Natural killer cell (primary cell): ENCODE data around the gene MIEN1. TPM values are rescaled to one million over a fixed set of nuclear protein-coding genes. Genes with fewer than 3 reads are reported as not detected.

Experiments used
- ATAC-seq, 3 donors: fragments of 150-1000 bp in 2 of 3; fragments of 200-7000 bp in 1 of 3; cut with Tn5 transposase; 1 replicate in 1 of 3; 2 replicates in 2 of 3; pipeline ENCODE4 v1.10.0; 2021; ENCODE audit warnings: mild to moderate bottlenecking in 2 of 3, moderate library complexity in 2 of 3
- DNase-seq, 2 donors: peaks; one replicate each; pipeline versions ENCODE4 v3.0.0 to v3.0.0-alpha.2; 2013 to 2021; ENCODE audit warnings: mixed read lengths in 1 of 2
- H3K27ac ChIP-seq: one replicate; pipeline ENCODE4 v1.5.1; 2013; ENCODE audit warnings: mild to moderate bottlenecking, low read length
- H3K27me3 ChIP-seq: one replicate; pipeline ENCODE4 v1.6.1; 2013; ENCODE audit warnings: low read length; ENCODE audit not compliant: control insufficient read depth, insufficient read depth
- H3K36me3 ChIP-seq: one replicate; pipeline ENCODE4 v1.6.1; 2013; ENCODE audit warnings: low read length; ENCODE audit not compliant: control insufficient read depth, insufficient read depth
- H3K4me1 ChIP-seq: one replicate; pipeline ENCODE4 v1.6.1; 2013; ENCODE audit warnings: low read length; ENCODE audit not compliant: control insufficient read depth, insufficient read depth
- H3K4me3 ChIP-seq: one replicate; pipeline ENCODE4 v1.5.1; 2013; ENCODE audit warnings: low read length
- H3K9me3 ChIP-seq: one replicate; pipeline ENCODE4 v1.6.1; 2013; ENCODE audit warnings: low read length; ENCODE audit not compliant: control insufficient read depth, insufficient read depth
- H3K27ac Mint-ChIP-seq, 2 donors: one replicate each; pipeline ENCODE4 v1.8.0; 2022; ENCODE audit warnings: mild to moderate bottlenecking in 2 of 2, mixed read lengths in 2 of 2, moderate library complexity in 1 of 2
- H3K27me3 Mint-ChIP-seq, 2 donors: one replicate each; pipeline ENCODE4 v1.8.0; 2022; ENCODE audit warnings: low read depth in 2 of 2, mixed read lengths in 2 of 2
- H3K36me3 Mint-ChIP-seq: one replicate; pipeline ENCODE4 v1.8.0; 2022; ENCODE audit warnings: mixed read lengths
- H3K4me1 Mint-ChIP-seq, 2 donors: one replicate each; pipeline ENCODE4 v1.8.0; 2022; ENCODE audit warnings: mixed read lengths in 2 of 2
- H3K4me3 Mint-ChIP-seq: one replicate; pipeline ENCODE4 v1.8.0; 2022; ENCODE audit warnings: mild to moderate bottlenecking, moderate library complexity, mixed read lengths
- H3K9me3 Mint-ChIP-seq, 2 donors: one replicate each; pipeline ENCODE4 v1.8.0; 2022; ENCODE audit warnings: mixed read lengths in 2 of 2
- CTCF ChIP-seq: fragments of 200-600 bp; IDR thresholded peaks from one replicate; pipeline ENCODE4 v1.8.0; 2022; ENCODE audit warnings: antibody characterized with exemption
- WGBS: methylation state at CpG from one replicate; pipeline ENCODE4 v1.1.7; 2013; ENCODE audit warnings: missing lambda C conversion rate; ENCODE audit not compliant: insufficient coverage; 5-methylcytosine and 5-hydroxymethylcytosine counted together
- intact Hi-C: fragments of 100-400 bp; cut with micrococcal nuclease; formaldehyde crosslinking; loops from one replicate; pipeline ENCODE4 v1.14.2; 2022
- total RNA-seq, 4 donors: library from RNA; stranded (reverse); fragments of 120-200 nt in 1 of 4; gene quantifications; one replicate each; pipeline versions ENCODE4 v1.2.3 to v1.2.4, GENCODE V29; 2013 to 2022

The MIEN1 gene
- total RNA-seq, 3 donors from 2014 or later (not counting 1 experiment from before 2014, with no cell fraction given), result 48.8 to 55.2 (median 51.6) TPM

- Mint-ChIP-seq H3K4me3 (no peak overlapping the region), H3K9me3 (no peaks in the 10 kb centered on the region), H3K4me1 (peaks cover 5 to 7% of the 10 kb centered on the region in 2 donors), H3K27me3 (peaks cover 13 to 14% of the 10 kb centered on the region in 2 donors), H3K36me3 (no peaks in the 10 kb centered on the region), H3K27ac (no peak overlapping the region)
- intact Hi-C loops, result no loop called here
- no peak for TF ChIP-seq CTCF
- WGBS, result 95% methylated on average over 2 of the region's 2 CpGs
- Histone ChIP-seq H3K4me3 (no peak overlapping the region), H3K27me3 (peaks cover 5% of the 10 kb centered on the region), H3K27ac (no peak overlapping the region), H3K4me1 (peaks cover 5% of the 10 kb centered on the region), H3K36me3 (no peaks in the 10 kb centered on the region), H3K9me3 (no peaks in the 10 kb centered on the region)
- no peak for DNase-seq
- ATAC-seq, result no peak
Measured at GRCh38 chr17:39695089-39695474, 35.2 kb downstream of the MIEN1 start.

- H3K4me3 ChIP-seq, result no peak overlapping the region
- peaks cover 3% of the 10 kb centered on the region in 2 donors for H3K4me1 Mint-ChIP-seq
- H3K9me3 ChIP-seq, result no peaks in the 10 kb centered on the region
- WGBS, result 80% methylated on average over 5 of the region's 5 CpGs
- H3K4me1 ChIP-seq, result peaks cover 1% of the 10 kb centered on the region
- ATAC-seq (no peak), DNase-seq (no peak)
- no peaks in the 10 kb centered on the region for H3K36me3 ChIP-seq
- H3K27me3 ChIP-seq, result peaks cover 2% of the 10 kb centered on the region
- H3K4me3 Mint-ChIP-seq, result no peak overlapping the region
- H3K27ac ChIP-seq, result no peak overlapping the region
- peaks cover 10 to 11% of the 10 kb centered on the region in 2 donors for H3K27me3 Mint-ChIP-seq
- no peak for TF ChIP-seq CTCF
- no peaks in the 10 kb centered on the region for H3K9me3 Mint-ChIP-seq
- no peaks in the 10 kb centered on the region for H3K36me3 Mint-ChIP-seq
- intact Hi-C loops, result no loop called here
- H3K27ac Mint-ChIP-seq, result no peak overlapping the region
Measured at GRCh38 chr17:39694593-39694992, 35.7 kb downstream of the MIEN1 start.

GRCh38 chr17:39688945-39689344 lies 41.4 kb downstream of the MIEN1 start:
- Mint-ChIP-seq H3K4me1 (peaks cover 31% of the 10 kb centered on the region in 2 donors), H3K27me3 (no peaks in the 10 kb centered on the region), H3K36me3 (no peaks in the 10 kb centered on the region), H3K4me3 (peak overlapping the region; percentile 93), H3K9me3 (no peaks in the 10 kb centered on the region), H3K27ac (peak overlapping the region; percentile 96 to 98)
- 71% methylated on average over 3 of the region's 3 CpGs for WGBS
- ATAC-seq (no peak), DNase-seq (no peak)
- Histone ChIP-seq H3K9me3 (no peaks in the 10 kb centered on the region), H3K4me1 (peaks cover 17% of the 10 kb centered on the region), H3K27me3 (no peaks in the 10 kb centered on the region), H3K4me3 (no peak overlapping the region), H3K27ac (peak overlapping the region; percentile 88), H3K36me3 (peaks cover 4% of the 10 kb centered on the region)
- TF ChIP-seq CTCF, result no peak
- intact Hi-C loops, result no loop called here

- no peaks in the 10 kb centered on the region for H3K9me3 Mint-ChIP-seq
- 43% methylated on average over 6 of the region's 6 CpGs for WGBS
- H3K27ac ChIP-seq, result peak overlapping the region; percentile 88
- DNase-seq (peak in 1 of 2 donors; percentile 29), ATAC-seq (no peak)
- intact Hi-C loops, result no loop called here
- no peaks in the 10 kb centered on the region for H3K27me3 Mint-ChIP-seq
- H3K9me3 ChIP-seq, result no peaks in the 10 kb centered on the region
- peaks cover 4% of the 10 kb centered on the region for H3K36me3 ChIP-seq
- H3K27ac Mint-ChIP-seq, result peak overlapping the region; percentile 96 to 98
- H3K36me3 Mint-ChIP-seq, result no peaks in the 10 kb centered on the region
- peaks cover 17% of the 10 kb centered on the region for H3K4me1 ChIP-seq
- H3K4me3 ChIP-seq, result peak overlapping the region; percentile 90
- H3K4me3 Mint-ChIP-seq, result peak overlapping the region; percentile 93
- no peak for TF ChIP-seq CTCF
- H3K27me3 ChIP-seq, result no peaks in the 10 kb centered on the region
- H3K4me1 Mint-ChIP-seq, result peaks cover 31% of the 10 kb centered on the region in 2 donors
Measured at GRCh38 chr17:39688475-39688835, 41.9 kb downstream of the MIEN1 start.
